Stomach (tissue), 4 donors: ENCODE data around the gene GSE1.

Source experiments
- EP300 ChIP-seq: sonication (generic); formaldehyde crosslinking; IDR thresholded peaks from one replicate; pipeline ENCODE4 v1.6.1; 2017; ENCODE audit warnings: antibody characterized with exemption
- POLR2A ChIP-seq, 4 donors: fragments of 450-650 bp; IDR thresholded peaks; one replicate each; pipeline ENCODE4 v1.6.1; 2016; ENCODE audit warnings: antibody characterized with exemption in 4 of 4, control low read depth in 2 of 4, mild to moderate bottlenecking in 1 of 4, moderate library complexity in 1 of 4
- TF ChIP-seq, protein P1 (sequence below), 7 experiments: fragments of 450-650 bp in 4 of 7; fragments of 200-600 bp in 3 of 7; sonication (generic) in 3 of 7; IDR thresholded peaks; one replicate each; pipeline ENCODE4 v1.5.1; 2016 to 2019; ENCODE audit warnings: antibody characterized with exemption in 7 of 7, control low read depth in 2 of 7, mild to moderate bottlenecking in 1 of 7

DNA sequence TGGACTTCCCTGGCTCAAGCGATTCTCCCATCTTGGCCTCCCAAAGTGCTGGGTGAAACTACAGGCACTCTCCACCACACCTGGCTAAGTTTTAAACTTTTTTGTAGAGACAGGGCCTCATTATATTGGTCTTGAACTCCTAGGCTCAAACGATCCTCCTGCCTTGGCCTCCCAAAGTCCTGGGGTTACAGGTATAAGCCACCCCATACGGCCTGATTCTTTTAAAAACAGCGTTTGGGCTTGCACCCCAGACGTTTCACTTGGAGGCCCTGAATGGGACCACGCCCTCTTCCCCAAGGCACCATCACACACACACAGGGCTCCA, 105.0 kb downstream of the GSE1 start:
- TF ChIP-seq, protein P1, sequence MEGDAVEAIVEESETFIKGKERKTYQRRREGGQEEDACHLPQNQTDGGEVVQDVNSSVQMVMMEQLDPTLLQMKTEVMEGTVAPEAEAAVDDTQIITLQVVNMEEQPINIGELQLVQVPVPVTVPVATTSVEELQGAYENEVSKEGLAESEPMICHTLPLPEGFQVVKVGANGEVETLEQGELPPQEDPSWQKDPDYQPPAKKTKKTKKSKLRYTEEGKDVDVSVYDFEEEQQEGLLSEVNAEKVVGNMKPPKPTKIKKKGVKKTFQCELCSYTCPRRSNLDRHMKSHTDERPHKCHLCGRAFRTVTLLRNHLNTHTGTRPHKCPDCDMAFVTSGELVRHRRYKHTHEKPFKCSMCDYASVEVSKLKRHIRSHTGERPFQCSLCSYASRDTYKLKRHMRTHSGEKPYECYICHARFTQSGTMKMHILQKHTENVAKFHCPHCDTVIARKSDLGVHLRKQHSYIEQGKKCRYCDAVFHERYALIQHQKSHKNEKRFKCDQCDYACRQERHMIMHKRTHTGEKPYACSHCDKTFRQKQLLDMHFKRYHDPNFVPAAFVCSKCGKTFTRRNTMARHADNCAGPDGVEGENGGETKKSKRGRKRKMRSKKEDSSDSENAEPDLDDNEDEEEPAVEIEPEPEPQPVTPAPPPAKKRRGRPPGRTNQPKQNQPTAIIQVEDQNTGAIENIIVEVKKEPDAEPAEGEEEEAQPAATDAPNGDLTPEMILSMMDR (IDR thresholded peaks at IDR 0.05): peak in 1 of 7 experiments; percentile 3
- TF ChIP-seq POLR2A (IDR thresholded peaks at IDR 0.05) (no peak), EP300 (no peak)
